MCF 10A (cell line): ENCODE data around the gene ITPRIPL2. TPM values are rescaled to one million over a fixed set of nuclear protein-coding genes. Genes with fewer than 3 reads are reported as not detected.

Experiments used
- BruUV-seq: library from RNA; stranded (reverse); fragments of 400-500 nt; replicated peaks from 2 replicates; lab custom pipeline; 2021; lab: Mats Ljungman, UMichigan
- CTCF ChIA-PET: fragments of 300-600 bp; sonication (Branson Sonifier 250); formaldehyde crosslinking; extraction: SDS; loops from one replicate; lab custom pipeline; 2021; ENCODE audit warnings: antibody characterized with exemption, inconsistent platforms; lab: Yijun Ruan, JAX
- POLR2A ChIA-PET: fragments of 300-600, 350-650 bp; sonication (Branson Sonifier 250); formaldehyde crosslinking; extraction: SDS; loops from one replicate; lab custom pipeline; 2020; ENCODE audit warnings: antibody characterized with exemption, inconsistent platforms; lab: Yijun Ruan, JAX
- DNase-seq: peaks from one replicate; pipeline ENCODE4 v3.0.0-alpha.2; 2018; ENCODE audit not compliant: unreplicated experiment
- H3K27ac Mint-ChIP-seq: one replicate; pipeline ENCODE4 v1.8.0; 2022; ENCODE audit warnings: mild to moderate bottlenecking, low read depth, mixed read lengths; ENCODE audit not compliant: unreplicated experiment
- H3K27me3 Mint-ChIP-seq: one replicate; pipeline ENCODE4 v1.8.0; 2022; ENCODE audit warnings: mixed read lengths; ENCODE audit not compliant: insufficient read depth, unreplicated experiment
- H3K36me3 Mint-ChIP-seq: one replicate; pipeline ENCODE4 v1.8.0; 2022; ENCODE audit warnings: mild to moderate bottlenecking, moderate library complexity, mixed read lengths; ENCODE audit not compliant: insufficient read depth, unreplicated experiment
- H3K4me1 Mint-ChIP-seq: one replicate; pipeline ENCODE4 v1.8.0; 2022; ENCODE audit warnings: mixed read lengths; ENCODE audit not compliant: insufficient read depth, unreplicated experiment
- H3K4me3 Mint-ChIP-seq: one replicate; pipeline ENCODE4 v1.8.0; 2022; ENCODE audit warnings: mild to moderate bottlenecking, moderate library complexity, mixed read lengths; ENCODE audit not compliant: unreplicated experiment
- H3K9me3 Mint-ChIP-seq: one replicate; pipeline ENCODE4 v1.8.0; 2022; ENCODE audit warnings: mixed read lengths; ENCODE audit not compliant: unreplicated experiment
- intact Hi-C: fragments of 100-400 bp; cut with micrococcal nuclease; formaldehyde crosslinking; loops from 2 replicates; pipeline ENCODE4 v1.14.1; 2022
- total RNA-seq: library from RNA; stranded (reverse); gene quantifications from 2 replicates; pipeline ENCODE4 v1.2.3, GENCODE V29; 2022
- TF ChIP-seq, protein P1 (sequence below): fragments of 200-600 bp; IDR thresholded peaks from one replicate; pipeline ENCODE4 v1.8.0; 2022; ENCODE audit warnings: antibody characterized with exemption, mild to moderate bottlenecking; ENCODE audit not compliant: unreplicated experiment

ITPRIPL2 gene
- total RNA-seq, 1 experiment from 2014 or later: 49.3 TPM

DNA sequence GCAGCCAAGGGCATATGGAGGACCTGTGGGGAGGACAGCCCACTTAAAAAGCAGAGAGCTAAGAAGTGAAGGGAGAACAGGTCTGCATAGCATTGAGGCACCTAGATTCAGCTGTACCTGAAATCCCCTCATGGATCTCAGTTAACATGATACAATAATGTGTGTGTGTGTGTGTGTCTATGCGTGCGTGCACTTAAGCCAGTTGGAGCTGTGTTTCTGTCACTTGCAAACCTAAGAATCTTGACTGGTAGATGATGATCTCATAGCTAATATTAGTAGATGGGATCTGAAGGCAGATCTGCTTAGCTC, 1.7 kb upstream of the ITPRIPL2 start:
- Mint-ChIP-seq H3K4me1 (peaks cover 26% of the 10 kb centered on the region), H3K36me3 (peaks cover 4% of the 10 kb centered on the region), H3K9me3 (no peaks in the 10 kb centered on the region), H3K27ac (no peak overlapping the region), H3K4me3 (no peak overlapping the region), H3K27me3 (no peaks in the 10 kb centered on the region)
- intact Hi-C loops: loop anchor here (10.0 kb wide), 1 partner anchor 173 kb away; the partner anchor contains the start of gene CLEC19A
- ChIA-PET CTCF (interaction anchor here (0.5 to 1.7 kb wide), 10 partner anchors 15 to 391 kb away, joined by 3 to 6 read pairs (median 4); partner anchors contain the start of gene TMC7), POLR2A (interaction anchor here (2.6 to 13.5 kb wide), 3 partner anchors 10 to 24 kb away, joined by 12 to 298 read pairs (median 15); no protein-coding TSS in a partner anchor)
- no peak for DNase-seq
- BruUV-seq: no TSS peak
- TF ChIP-seq, protein P1, sequence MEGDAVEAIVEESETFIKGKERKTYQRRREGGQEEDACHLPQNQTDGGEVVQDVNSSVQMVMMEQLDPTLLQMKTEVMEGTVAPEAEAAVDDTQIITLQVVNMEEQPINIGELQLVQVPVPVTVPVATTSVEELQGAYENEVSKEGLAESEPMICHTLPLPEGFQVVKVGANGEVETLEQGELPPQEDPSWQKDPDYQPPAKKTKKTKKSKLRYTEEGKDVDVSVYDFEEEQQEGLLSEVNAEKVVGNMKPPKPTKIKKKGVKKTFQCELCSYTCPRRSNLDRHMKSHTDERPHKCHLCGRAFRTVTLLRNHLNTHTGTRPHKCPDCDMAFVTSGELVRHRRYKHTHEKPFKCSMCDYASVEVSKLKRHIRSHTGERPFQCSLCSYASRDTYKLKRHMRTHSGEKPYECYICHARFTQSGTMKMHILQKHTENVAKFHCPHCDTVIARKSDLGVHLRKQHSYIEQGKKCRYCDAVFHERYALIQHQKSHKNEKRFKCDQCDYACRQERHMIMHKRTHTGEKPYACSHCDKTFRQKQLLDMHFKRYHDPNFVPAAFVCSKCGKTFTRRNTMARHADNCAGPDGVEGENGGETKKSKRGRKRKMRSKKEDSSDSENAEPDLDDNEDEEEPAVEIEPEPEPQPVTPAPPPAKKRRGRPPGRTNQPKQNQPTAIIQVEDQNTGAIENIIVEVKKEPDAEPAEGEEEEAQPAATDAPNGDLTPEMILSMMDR: no peak

GRCh38 chr16:19114359-19115147, 789 bp downstream of the ITPRIPL2 start:
- Mint-ChIP-seq H3K36me3 (peaks cover 11% of the 10 kb centered on the region), H3K4me1 (peaks cover 32% of the 10 kb centered on the region), H3K27ac (peak overlapping the region; percentile 95), H3K27me3 (no peaks in the 10 kb centered on the region), H3K4me3 (peak overlapping the region; percentile 84), H3K9me3 (no peaks in the 10 kb centered on the region)
- ChIA-PET POLR2A (interaction anchor here (0.6 to 13.5 kb wide), 10 partner anchors 8 to 323 kb away, joined by 3 to 298 read pairs (median 4); no protein-coding TSS in a partner anchor), CTCF (interaction anchor here (0.8 to 1.5 kb wide), 5 partner anchors 9 to 69 kb away, joined by 3 to 7 read pairs (median 4); no protein-coding TSS in a partner anchor)
- peak; percentile 65 for DNase-seq
- BruUV-seq: no TSS peak
- TF ChIP-seq, protein P1: peak; percentile 9
- intact Hi-C loops: loop anchor here (10.0 kb wide), 1 partner anchor 170 kb away; the partner anchor contains the start of gene CLEC19A

DNA sequence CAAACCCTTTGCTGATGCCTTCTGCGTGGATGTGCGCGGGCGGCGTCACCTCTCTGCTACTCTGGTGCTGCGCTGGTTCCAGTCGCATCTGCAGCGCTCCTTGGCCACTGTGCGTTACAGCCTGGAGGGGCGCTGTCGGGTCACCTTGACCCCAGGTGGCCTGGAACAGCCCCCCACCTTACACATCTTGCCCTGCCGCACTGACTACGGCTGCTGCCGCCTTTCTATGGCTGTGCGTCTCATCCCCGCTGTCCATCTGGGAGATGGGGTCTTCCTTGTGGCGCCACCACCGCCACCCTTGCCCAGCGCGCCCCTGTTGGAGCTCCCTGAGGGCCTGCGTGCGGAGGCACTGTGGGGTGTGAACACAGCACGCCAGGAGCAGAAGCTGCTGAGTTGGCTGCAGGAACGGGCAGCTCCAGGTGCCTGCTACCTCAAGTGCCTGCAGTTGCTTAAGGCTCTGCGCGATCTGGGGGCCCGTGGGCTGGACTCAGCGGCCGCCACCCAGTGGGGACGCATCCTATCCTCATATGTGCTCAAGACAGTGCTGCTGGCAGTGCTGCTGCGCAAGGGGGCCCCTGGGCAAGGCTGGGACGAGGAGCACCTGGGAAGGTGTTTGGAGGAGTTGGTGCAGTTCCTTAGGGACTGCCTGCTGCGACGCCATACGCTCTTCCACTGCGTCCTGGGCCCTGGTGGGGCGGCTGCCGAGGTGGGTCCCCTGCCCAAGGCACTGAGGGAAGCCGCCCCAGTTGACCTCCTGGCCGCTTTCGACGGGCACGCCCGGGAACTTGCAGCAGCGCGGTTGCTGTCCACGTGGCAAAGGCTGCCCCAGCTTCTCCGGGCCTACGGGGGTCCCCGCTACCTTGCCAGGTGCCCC, 1.6 kb downstream of the ITPRIPL2 start:
- TF ChIP-seq, protein P1: no peak
- Mint-ChIP-seq H3K27ac (peak overlapping the region; percentile 46), H3K27me3 (no peaks in the 10 kb centered on the region), H3K4me3 (peak overlapping the region; percentile 84), H3K36me3 (peaks cover 19% of the 10 kb centered on the region), H3K9me3 (no peaks in the 10 kb centered on the region), H3K4me1 (peaks cover 32% of the 10 kb centered on the region)
- no peak for DNase-seq
- ChIA-PET CTCF (interaction anchor here (0.7 to 1.5 kb wide), 8 partner anchors 8 to 419 kb away, joined by 3 to 7 read pairs (median 4); no protein-coding TSS in a partner anchor), POLR2A (interaction anchor here (0.8 to 13.5 kb wide), 4 partner anchors 20 to 324 kb away, joined by 3 to 298 read pairs (median 4); partner anchors contain the start of gene ARL6IP1)
- no TSS peak for BruUV-seq
- intact Hi-C loops: loop anchor here (10.0 kb wide), 1 partner anchor 169 kb away; the partner anchor contains the start of gene CLEC19A
